SK-N-MC (cell line): ENCODE measurements around the gene FAM221A.

ENCODE experiments used
- EZH2 ChIP-seq: fragments of 200-600 bp; sonication (generic); IDR thresholded peaks from one replicate; pipeline ENCODE4 v1.6.1; 2017; ENCODE audit warnings: antibody characterized with exemption
- POLR2AphosphoS5 ChIP-seq: IDR thresholded peaks from 2 replicates; pipeline ENCODE4 v1.6.1; 2012; ENCODE audit warnings: mild to moderate bottlenecking, low read depth, low read length, borderline replicate concordance

DNA sequence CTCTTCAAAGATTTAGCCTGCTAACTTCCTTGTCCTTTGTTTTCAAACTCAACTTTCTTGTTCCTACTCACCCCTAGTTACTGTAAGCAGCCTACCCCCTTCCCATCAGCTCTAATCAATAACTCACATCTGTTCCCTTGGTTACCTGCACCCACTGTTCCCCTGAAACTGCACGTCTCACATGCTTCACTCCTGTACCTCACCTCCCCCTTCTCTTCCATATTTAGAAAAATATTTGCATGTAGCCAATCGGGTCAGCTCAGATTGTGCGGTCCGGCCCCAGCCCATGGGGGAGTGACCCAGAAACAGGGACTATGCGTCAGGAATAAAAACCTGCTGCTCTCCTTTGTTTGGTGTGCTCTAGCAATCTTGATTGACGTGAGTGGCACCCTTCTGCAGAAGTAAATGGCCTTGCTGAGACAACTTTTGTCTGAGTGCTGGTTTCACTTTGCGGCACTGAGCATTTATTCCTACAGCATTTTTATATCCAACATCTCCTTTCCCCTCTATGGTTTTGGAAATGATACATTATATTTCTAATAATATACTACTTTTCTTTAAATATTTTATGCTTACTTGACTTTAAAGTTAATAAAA lies 21.1 kb upstream of the FAM221A start:
- no peak for TF ChIP-seq POLR2AphosphoS5
- no peak for TF ChIP-seq EZH2
